Activated CD4-positive, alpha-beta T cell treated with anti-CD3 and anti-CD28 coated beads, Interleukin-2, amount 10 ng/mL, durations not matched to agents 7 days and 5 days (primary cell): ENCODE data around the gene MAGEB1. TPM values are rescaled to one million over a fixed set of nuclear protein-coding genes. Genes with fewer than 3 reads are reported as not detected.

Experiments used
- CTCF ChIA-PET: fragments of 350-600 bp; sonication (Branson Sonifier 250); formaldehyde crosslinking; loops from one replicate; lab custom pipeline; 2021; ENCODE audit warnings: antibody characterized with exemption; lab: Charles Lee
- POLR2A ChIA-PET: fragments of 350-600 bp; sonication (Branson Sonifier 250); formaldehyde crosslinking; loops from one replicate; lab custom pipeline; 2021; ENCODE audit warnings: antibody characterized with exemption; lab: Charles Lee
- DNase-seq: peaks from one replicate; pipeline ENCODE4 v3.0.0-alpha.2; 2020
- H3K27ac Mint-ChIP-seq: one replicate; pipeline ENCODE4 v1.8.0; 2021; ENCODE audit warnings: mild to moderate bottlenecking, moderate library complexity, mixed read lengths
- H3K27me3 Mint-ChIP-seq: one replicate; pipeline ENCODE4 v1.8.0; 2021; ENCODE audit warnings: mixed read lengths
- H3K36me3 Mint-ChIP-seq: one replicate; pipeline ENCODE4 v1.8.0; 2021; ENCODE audit warnings: low read depth, mixed read lengths
- H3K4me1 Mint-ChIP-seq: one replicate; pipeline ENCODE4 v1.8.0; 2021; ENCODE audit warnings: mixed read lengths
- H3K4me3 Mint-ChIP-seq: one replicate; pipeline ENCODE4 v1.8.0; 2021; ENCODE audit warnings: mild to moderate bottlenecking, moderate library complexity, mixed read lengths
- H3K9me3 Mint-ChIP-seq: one replicate; pipeline ENCODE4 v1.8.0; 2021; ENCODE audit warnings: mixed read lengths
- total RNA-seq, 2 experiments: library from RNA; stranded (reverse); gene quantifications; one replicate each; pipeline ENCODE4 v1.2.3, GENCODE V29; 2021

Gene MAGEB1
- total RNA-seq, 2 experiments from 2014 or later = not detected

GRCh38 chrX:30261012-30261411 is 14.1 kb downstream of the MAGEB1 start:
- no peaks in the 10 kb centered on the region for H3K4me1 Mint-ChIP-seq
- H3K9me3 Mint-ChIP-seq = no peaks in the 10 kb centered on the region
- no peak overlapping the region for H3K4me3 Mint-ChIP-seq
- CTCF ChIA-PET = no interaction called here
- H3K27me3 Mint-ChIP-seq = peaks cover 2% of the 10 kb centered on the region
- DNase-seq = no peak
- POLR2A ChIA-PET = no interaction called here
- H3K27ac Mint-ChIP-seq = no peak overlapping the region
- no peaks in the 10 kb centered on the region for H3K36me3 Mint-ChIP-seq

- no peak overlapping the region for H3K27ac Mint-ChIP-seq
- ChIA-PET CTCF (interaction anchor here (0.9 kb wide), 1 partner anchor 10 kb away, joined by 3 read pairs; no protein-coding TSS in a partner anchor), POLR2A (no interaction called here)
- DNase-seq = no peak
- no peaks in the 10 kb centered on the region for H3K36me3 Mint-ChIP-seq
- H3K27me3 Mint-ChIP-seq = no peaks in the 10 kb centered on the region
- H3K9me3 Mint-ChIP-seq = no peaks in the 10 kb centered on the region
- H3K4me1 Mint-ChIP-seq = no peaks in the 10 kb centered on the region
- no peak overlapping the region for H3K4me3 Mint-ChIP-seq
Measured at GRCh38 chrX:30262763-30263162, 15.8 kb downstream of the MAGEB1 start.

- Mint-ChIP-seq H3K4me3 (no peak overlapping the region), H3K27ac (no peak overlapping the region), H3K9me3 (no peaks in the 10 kb centered on the region), H3K36me3 (no peaks in the 10 kb centered on the region), H3K4me1 (no peaks in the 10 kb centered on the region), H3K27me3 (no peaks in the 10 kb centered on the region)
- CTCF ChIA-PET = no interaction called here
- POLR2A ChIA-PET = no interaction called here
- no peak for DNase-seq
Measured at GRCh38 chrX:30270639-30271038, 23.7 kb downstream of the MAGEB1 start.

- Mint-ChIP-seq H3K4me1 (peaks cover 6% of the 10 kb centered on the region), H3K27me3 (no peaks in the 10 kb centered on the region)
- CTCF ChIA-PET = interaction anchor here (0.6 kb wide), 1 partner anchor 711 kb away, joined by 3 read pairs; no protein-coding TSS in a partner anchor
Measured at GRCh38 chrX:30275498-30275897, 28.6 kb downstream of the MAGEB1 start.

GRCh38 chrX:30278365-30278764 is 31.4 kb downstream of the MAGEB1 start:
- H3K4me1 Mint-ChIP-seq = peaks cover 6% of the 10 kb centered on the region
- H3K27me3 Mint-ChIP-seq = no peaks in the 10 kb centered on the region
- H3K27ac Mint-ChIP-seq = no peak overlapping the region
- no peaks in the 10 kb centered on the region for H3K9me3 Mint-ChIP-seq
- no peak overlapping the region for H3K4me3 Mint-ChIP-seq
- ChIA-PET POLR2A (no interaction called here), CTCF (no interaction called here)
- H3K36me3 Mint-ChIP-seq = no peaks in the 10 kb centered on the region
- DNase-seq = no peak

More at GRCh38 chrX:30275498-30275897, 28.6 kb downstream of the MAGEB1 start:
- Mint-ChIP-seq H3K36me3 (no peaks in the 10 kb centered on the region), H3K27ac (no peak overlapping the region), H3K4me3 (no peak overlapping the region), H3K9me3 (no peaks in the 10 kb centered on the region)
- DNase-seq = no peak
- POLR2A ChIA-PET = no interaction called here

GRCh38 chrX:30280428-30280827 is 33.5 kb downstream of the MAGEB1 start:
- CTCF ChIA-PET = interaction anchor here (1.4 kb wide), 1 partner anchor 12 kb away, joined by 3 read pairs; no protein-coding TSS in a partner anchor
- DNase-seq = no peak
- Mint-ChIP-seq H3K4me3 (no peak overlapping the region), H3K4me1 (peaks cover 6% of the 10 kb centered on the region), H3K36me3 (no peaks in the 10 kb centered on the region), H3K9me3 (no peaks in the 10 kb centered on the region), H3K27me3 (no peaks in the 10 kb centered on the region), H3K27ac (no peak overlapping the region)
- POLR2A ChIA-PET = no interaction called here

- H3K4me1 Mint-ChIP-seq = peaks cover 6% of the 10 kb centered on the region
- H3K27ac Mint-ChIP-seq = no peak overlapping the region
Measured at GRCh38 chrX:30282527-30282926, 35.6 kb downstream of the MAGEB1 start.

GRCh38 chrX:30283456-30284200 is 36.7 kb downstream of the MAGEB1 start:
- CTCF ChIA-PET = no interaction called here
- no peaks in the 10 kb centered on the region for H3K9me3 Mint-ChIP-seq
- H3K27me3 Mint-ChIP-seq = no peaks in the 10 kb centered on the region
- peaks cover 6% of the 10 kb centered on the region for H3K4me1 Mint-ChIP-seq
- H3K4me3 Mint-ChIP-seq = no peak overlapping the region
- no peaks in the 10 kb centered on the region for H3K36me3 Mint-ChIP-seq
- DNase-seq = no peak
- POLR2A ChIA-PET = no interaction called here
- no peak overlapping the region for H3K27ac Mint-ChIP-seq

More at GRCh38 chrX:30282527-30282926, 35.6 kb downstream of the MAGEB1 start:
- Mint-ChIP-seq H3K36me3 (no peaks in the 10 kb centered on the region), H3K9me3 (no peaks in the 10 kb centered on the region), H3K27me3 (no peaks in the 10 kb centered on the region), H3K4me3 (no peak overlapping the region)
- CTCF ChIA-PET = no interaction called here
- POLR2A ChIA-PET = no interaction called here
- DNase-seq = no peak

GRCh38 chrX:30296408-30297254 is 49.7 kb downstream of the MAGEB1 start:
- no peak overlapping the region for H3K27ac Mint-ChIP-seq
- CTCF ChIA-PET = interaction anchor here (0.9 kb wide), 1 partner anchor 9 kb away, joined by 4 read pairs; no protein-coding TSS in a partner anchor
- no peaks in the 10 kb centered on the region for H3K4me1 Mint-ChIP-seq
- POLR2A ChIA-PET = no interaction called here
- no peak for DNase-seq
- no peaks in the 10 kb centered on the region for H3K9me3 Mint-ChIP-seq
- H3K4me3 Mint-ChIP-seq = no peak overlapping the region
- H3K36me3 Mint-ChIP-seq = no peaks in the 10 kb centered on the region
- H3K27me3 Mint-ChIP-seq = peaks cover 4% of the 10 kb centered on the region

- Mint-ChIP-seq H3K36me3 (no peaks in the 10 kb centered on the region), H3K4me3 (no peak overlapping the region), H3K27me3 (peaks cover 6% of the 10 kb centered on the region), H3K9me3 (no peaks in the 10 kb centered on the region), H3K27ac (no peak overlapping the region), H3K4me1 (no peaks in the 10 kb centered on the region)
- ChIA-PET POLR2A (no interaction called here), CTCF (interaction anchor here (2.1 kb wide), 1 partner anchor 13 kb away, joined by 6 read pairs; no protein-coding TSS in a partner anchor)
- no peak for DNase-seq
Measured at GRCh38 chrX:30301208-30301607, 54.3 kb downstream of the MAGEB1 start.

Other genes starting within 250 kb of the MAGEB1 start
- not detected for gene MAGEB2, start 31.6 kb upstream of the MAGEB1 start, total RNA-seq
- gene MAGEB3, start 16.5 kb upstream of the MAGEB1 start, total RNA-seq = not detected
- gene MAGEB4, start 5.1 kb upstream of the MAGEB1 start, total RNA-seq = not detected
- gene NR0B1, start 62.2 kb downstream of the MAGEB1 start, total RNA-seq = not detected